Thoracic aorta (tissue), 2 donors: ENCODE measurements around the gene HECW1. TPM values are rescaled to one million over a fixed set of nuclear protein-coding genes. Genes with fewer than 3 reads are reported as not detected.

ENCODE experiments used
- ATAC-seq: fragments of 150-250 bp; one replicate; pipeline ENCODE4 v1.8.0; 2017; ENCODE audit warnings: low read depth; ENCODE audit not compliant: insufficient number of reproducible peaks, low FRiP score
- DNase-seq: peaks from one replicate; pipeline ENCODE4 v3.0.0-alpha.2; 2020; ENCODE audit warnings: low spot score
- H3K27ac ChIP-seq, 2 donors: fragments of 200-600 bp; sonication (generic); 1 replicate in 1 of 2; 2 replicates in 1 of 2; pipeline ENCODE4 v1.5.1; 2016; ENCODE audit warnings: mild to moderate bottlenecking in 2 of 2, moderate library complexity in 2 of 2
- H3K27me3 ChIP-seq: fragments of 200-600 bp; sonication (generic); replicated peaks from 2 replicates; pipeline ENCODE4 v1.6.0; 2016; ENCODE audit warnings: mild to moderate bottlenecking; ENCODE audit not compliant: insufficient read depth
- H3K36me3 ChIP-seq: fragments of 200-600 bp; sonication (generic); one replicate; pipeline ENCODE4 v1.5.1; 2016
- H3K4me1 ChIP-seq, 2 donors: fragments of 200-600 bp; sonication (generic); 1 replicate in 1 of 2; 2 replicates in 1 of 2; pipeline versions ENCODE4 v1.5.1 to v1.6.0; 2016; ENCODE audit warnings: low read depth in 2 of 2, mild to moderate bottlenecking in 1 of 2; ENCODE audit not compliant: control insufficient read depth in 1 of 2
- H3K4me3 ChIP-seq: fragments of 200-600 bp; sonication (generic); 2 replicates; pipeline ENCODE4 v1.5.1; 2016; ENCODE audit warnings: mild to moderate bottlenecking
- H3K9me3 ChIP-seq: fragments of 200-600 bp; sonication (generic); 2 replicates; pipeline ENCODE4 v1.5.1; 2016
- total RNA-seq, 2 donors: library from RNA; depleted of rRNA; stranded (reverse); fragments of >200 nt; gene quantifications; one replicate each; pipeline versions ENCODE4 v1.1.0 to v1.2.3, GENCODE V29; 2016
- TF ChIP-seq, protein P1 (sequence below): fragments of 200-600 bp; sonication (generic); IDR thresholded peaks from one replicate; pipeline ENCODE4 v1.5.1; 2019; ENCODE audit warnings: antibody characterized with exemption

Gene HECW1
- total RNA-seq, 2 donors from 2014 or later = 0.28 to 2.3 TPM

DNA sequence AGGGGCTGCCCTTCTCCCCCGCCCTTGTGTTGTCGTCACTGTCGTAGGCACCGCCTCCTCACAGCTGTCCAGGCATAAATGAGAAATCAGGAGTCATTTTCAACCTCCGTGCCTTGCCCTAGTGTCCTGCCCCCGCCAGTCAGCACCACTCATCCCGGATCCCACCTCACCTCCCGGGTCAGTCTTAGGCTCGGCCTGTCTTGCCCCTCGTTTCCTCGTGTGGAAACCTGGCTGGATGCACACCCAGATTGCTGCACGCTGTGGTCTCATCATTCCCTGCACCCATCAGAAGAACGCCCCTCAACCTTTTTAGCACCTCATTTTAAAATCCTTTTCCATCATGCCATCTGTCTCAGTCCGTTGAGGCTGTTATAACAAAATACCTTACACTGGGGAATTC lies 213.1 kb downstream of the HECW1 start:
- Histone ChIP-seq H3K36me3 (no peaks in the 10 kb centered on the region), H3K27me3 (no peaks in the 10 kb centered on the region), H3K27ac (no peak overlapping the region), H3K9me3 (no peaks in the 10 kb centered on the region), H3K4me1 (no peaks in the 10 kb centered on the region), H3K4me3 (no peak overlapping the region)
- ATAC-seq (no peak), DNase-seq (no peak)
- TF ChIP-seq, protein P1, sequence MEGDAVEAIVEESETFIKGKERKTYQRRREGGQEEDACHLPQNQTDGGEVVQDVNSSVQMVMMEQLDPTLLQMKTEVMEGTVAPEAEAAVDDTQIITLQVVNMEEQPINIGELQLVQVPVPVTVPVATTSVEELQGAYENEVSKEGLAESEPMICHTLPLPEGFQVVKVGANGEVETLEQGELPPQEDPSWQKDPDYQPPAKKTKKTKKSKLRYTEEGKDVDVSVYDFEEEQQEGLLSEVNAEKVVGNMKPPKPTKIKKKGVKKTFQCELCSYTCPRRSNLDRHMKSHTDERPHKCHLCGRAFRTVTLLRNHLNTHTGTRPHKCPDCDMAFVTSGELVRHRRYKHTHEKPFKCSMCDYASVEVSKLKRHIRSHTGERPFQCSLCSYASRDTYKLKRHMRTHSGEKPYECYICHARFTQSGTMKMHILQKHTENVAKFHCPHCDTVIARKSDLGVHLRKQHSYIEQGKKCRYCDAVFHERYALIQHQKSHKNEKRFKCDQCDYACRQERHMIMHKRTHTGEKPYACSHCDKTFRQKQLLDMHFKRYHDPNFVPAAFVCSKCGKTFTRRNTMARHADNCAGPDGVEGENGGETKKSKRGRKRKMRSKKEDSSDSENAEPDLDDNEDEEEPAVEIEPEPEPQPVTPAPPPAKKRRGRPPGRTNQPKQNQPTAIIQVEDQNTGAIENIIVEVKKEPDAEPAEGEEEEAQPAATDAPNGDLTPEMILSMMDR = no peak

GRCh38 chr7:43328336-43328735 lies 215.9 kb downstream of the HECW1 start:
- Histone ChIP-seq H3K4me1 (no peaks in the 10 kb centered on the region), H3K27me3 (no peaks in the 10 kb centered on the region), H3K36me3 (no peaks in the 10 kb centered on the region), H3K27ac (no peak overlapping the region), H3K9me3 (no peaks in the 10 kb centered on the region), H3K4me3 (no peak overlapping the region)
- DNase-seq (no peak), ATAC-seq (no peak)
- TF ChIP-seq, protein P1 = no peak

- DNase-seq (no peak), ATAC-seq (no peak)
- no peaks in the 10 kb centered on the region for H3K9me3 ChIP-seq
- H3K4me3 ChIP-seq = no peak overlapping the region
- no peaks in the 10 kb centered on the region for H3K36me3 ChIP-seq
- H3K27ac ChIP-seq = no peak overlapping the region
- H3K4me1 ChIP-seq = no peaks in the 10 kb centered on the region
- TF ChIP-seq, protein P1 = no peak
- no peaks in the 10 kb centered on the region for H3K27me3 ChIP-seq
These were observed 216.4 kb downstream of the HECW1 start for GRCh38 chr7:43328785-43329380.

DNA sequence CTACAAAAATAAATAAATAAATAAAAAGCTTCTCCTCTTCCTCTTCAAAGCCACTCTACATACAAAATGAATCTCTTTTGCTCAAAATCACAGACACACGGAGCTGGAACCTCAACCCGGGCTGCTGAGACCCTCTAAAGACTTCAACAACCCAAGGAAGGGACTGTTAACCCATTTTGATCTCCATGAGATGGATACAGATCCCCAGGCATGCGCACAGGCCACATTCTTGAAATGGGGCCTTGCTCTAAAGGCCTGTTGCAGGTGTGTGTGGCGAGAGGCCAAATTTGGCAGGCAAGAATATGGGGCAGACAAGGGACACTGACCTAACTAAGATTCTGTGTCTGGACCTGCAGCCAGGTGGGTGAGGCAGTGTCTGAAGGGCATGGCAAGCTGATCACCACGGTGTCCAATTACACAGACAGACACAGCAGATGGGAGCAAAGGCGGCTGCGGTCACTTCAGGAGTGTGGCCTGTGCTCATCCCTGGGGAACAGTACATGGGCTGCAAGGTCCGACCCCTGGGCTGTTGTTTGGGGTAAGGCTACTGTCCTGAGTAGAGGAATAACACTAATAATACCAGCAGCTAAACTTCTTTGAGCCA lies 219.8 kb downstream of the HECW1 start:
- ATAC-seq = no peak

GRCh38 chr7:43337191-43337590 lies 224.7 kb downstream of the HECW1 start:
- Histone ChIP-seq H3K27me3 (no peaks in the 10 kb centered on the region), H3K36me3 (no peaks in the 10 kb centered on the region), H3K4me1 (no peaks in the 10 kb centered on the region), H3K9me3 (no peaks in the 10 kb centered on the region), H3K27ac (no peak overlapping the region), H3K4me3 (no peak overlapping the region)
- ATAC-seq (no peak), DNase-seq (no peak)
- TF ChIP-seq, protein P1 = no peak

More for the DNA sequence above, 219.8 kb downstream of the HECW1 start:
- H3K27ac ChIP-seq = no peak overlapping the region
- H3K9me3 ChIP-seq = no peaks in the 10 kb centered on the region
- no peak overlapping the region for H3K4me3 ChIP-seq
- no peaks in the 10 kb centered on the region for H3K4me1 ChIP-seq
- TF ChIP-seq, protein P1 = no peak
- DNase-seq = no peak
- no peaks in the 10 kb centered on the region for H3K27me3 ChIP-seq
- no peaks in the 10 kb centered on the region for H3K36me3 ChIP-seq
